Melanocyte of skin (primary cell): Measurements from ENCODE around the gene DNAI7. TPM values are rescaled to one million over a fixed set of nuclear protein-coding genes. Genes with fewer than 3 reads are reported as not detected.

ENCODE experiments used
- total RNA-seq, 2 donors: library from RNA; depleted of rRNA; stranded (reverse); fragments of >200 nt; gene quantifications; 2 replicates each; pipeline ENCODE4 v1.2.3, GENCODE V29; 2012

Gene DNAI7, protein sequence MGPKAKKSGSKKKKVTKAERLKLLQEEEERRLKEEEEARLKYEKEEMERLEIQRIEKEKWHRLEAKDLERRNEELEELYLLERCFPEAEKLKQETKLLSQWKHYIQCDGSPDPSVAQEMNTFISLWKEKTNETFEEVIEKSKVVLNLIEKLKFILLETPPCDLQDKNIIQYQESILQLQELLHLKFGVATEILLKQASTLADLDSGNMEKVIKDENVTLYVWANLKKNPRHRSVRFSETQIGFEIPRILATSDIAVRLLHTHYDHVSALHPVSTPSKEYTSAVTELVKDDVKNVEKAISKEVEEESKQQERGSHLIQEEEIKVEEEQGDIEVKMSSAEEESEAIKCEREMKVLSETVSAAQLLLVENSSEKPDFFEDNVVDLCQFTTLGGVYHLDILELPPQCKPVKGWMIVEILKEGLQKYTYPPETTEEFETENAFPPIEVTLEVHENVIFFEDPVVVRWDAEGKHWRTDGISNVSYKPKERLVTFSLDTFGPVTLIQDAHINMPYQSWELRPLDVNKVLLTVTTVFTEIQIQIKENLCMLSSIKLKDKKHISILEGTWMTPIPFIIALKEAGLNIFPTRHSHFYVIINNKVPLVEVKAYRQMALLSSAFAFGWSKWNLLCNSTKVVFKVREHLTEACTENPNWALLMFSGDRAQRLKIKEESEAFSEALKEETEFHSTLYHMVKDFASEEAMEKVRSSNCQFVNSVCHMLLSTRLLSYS
- not detected for total RNA-seq

DNA sequence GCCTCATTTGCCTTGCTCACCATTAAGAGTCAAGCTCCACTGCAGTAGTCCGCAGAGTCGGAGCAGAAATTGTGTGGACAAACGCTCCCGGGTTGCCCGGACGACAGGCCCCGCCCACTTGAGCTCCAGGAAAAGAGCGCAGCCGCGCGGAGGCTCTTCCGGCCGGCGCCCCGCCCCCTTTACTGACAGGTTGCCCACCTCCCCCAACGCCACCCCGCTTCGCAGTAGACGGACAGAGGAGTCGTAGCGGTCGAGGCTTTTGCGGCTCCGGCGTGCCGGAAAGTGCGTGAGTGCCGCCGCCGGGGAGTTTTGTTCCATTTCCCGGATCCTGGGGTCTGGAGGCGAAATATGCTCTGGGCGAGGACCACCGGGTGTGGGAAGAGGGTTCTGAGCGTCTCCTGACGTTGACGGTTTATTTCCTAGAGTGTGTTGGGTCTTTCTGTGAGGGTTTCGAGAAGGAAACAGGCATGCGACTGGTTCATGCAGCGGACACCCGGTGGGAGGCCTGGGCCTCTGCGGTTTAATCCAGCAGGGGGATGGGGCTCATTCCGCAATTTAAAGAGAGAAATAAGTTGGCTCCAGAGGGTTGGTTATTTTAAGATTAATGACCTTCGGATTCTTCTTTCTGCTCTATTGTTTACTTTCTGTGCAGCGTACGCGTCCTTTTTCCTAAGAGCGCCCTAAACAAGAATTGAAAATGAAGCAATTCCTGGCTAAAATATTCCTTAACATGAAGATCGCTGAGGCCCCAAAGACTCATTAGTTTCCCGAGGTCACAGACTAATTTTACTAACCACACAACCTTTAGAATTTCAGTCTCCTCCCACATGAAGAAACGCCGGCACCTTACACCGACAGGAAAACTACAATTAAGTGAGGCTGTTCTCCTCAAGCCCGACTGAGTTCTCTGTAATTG, at the start of gene DNAI7, which contains the start of gene ETFRF1:
Gene DNAI7 (minus strand): TSS at position 105 of the 916 bp plus-strand sequence. CDS start 82 bp downstream, at position 23.
Gene ETFRF1 (plus strand): TSS at position 182 of the 916 bp plus-strand sequence. CDS start 8,720 bp downstream, outside the sequence.

Other genes with a start within 250 kb of the DNAI7 start
- gene BCAT1, start 246.1 kb downstream of the DNAI7 start, total RNA-seq, result 1 to 10 TPM in 1 of 2 donors, under 1 TPM in 1; 1.00 to 2.8 TPM
- gene ETFRF1, start 77 bp upstream of the DNAI7 start, total RNA-seq, result 10 to 100 TPM; 11.7 to 27.5 TPM
- gene KRAS, start 55.8 kb upstream of the DNAI7 start, total RNA-seq, result 10 to 100 TPM in 1 of 2 donors, 1 to 10 TPM in 1; 8.6 to 13.7 TPM